Hematopoietic multipotent progenitor cell treated with erythropoietin and hydrocortisone succinate and interleukin-3 and kit ligand, for 17 days (in vitro differentiated cells): ENCODE results near the gene NRXN2.
"Not testable (repeated sequence)": the region's sequence is repeated elsewhere in the genome, so short reads cannot be mapped to it uniquely, and the experiment has no call there.

Experiments
- DNase-seq: peaks from one replicate; pipeline ENCODE4 v3.0.0-alpha.2; 2015; ENCODE audit warnings: low spot score

NRXN2 gene

DNA sequence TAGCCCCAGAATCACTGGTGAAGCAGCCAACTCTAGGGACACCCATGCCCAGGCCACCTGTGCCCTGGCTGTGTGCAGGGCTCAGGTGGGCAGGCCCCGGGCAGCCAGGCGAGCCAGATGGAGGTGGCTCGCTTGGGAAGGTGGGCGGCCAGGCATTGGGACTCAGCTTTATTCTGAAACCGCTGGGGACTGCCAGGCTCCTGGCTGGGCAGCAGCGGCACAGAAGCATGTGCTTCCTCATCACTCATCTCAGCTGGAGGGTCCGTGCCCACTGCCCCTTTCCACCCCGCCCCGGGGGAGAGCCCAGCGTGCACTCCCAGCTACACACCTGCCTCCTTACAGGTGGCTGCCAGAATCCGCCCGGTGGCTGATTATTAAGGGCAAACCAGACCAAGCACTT is 159.0 kb downstream of the NRXN2 start:
- no peak for DNase-seq

DNA sequence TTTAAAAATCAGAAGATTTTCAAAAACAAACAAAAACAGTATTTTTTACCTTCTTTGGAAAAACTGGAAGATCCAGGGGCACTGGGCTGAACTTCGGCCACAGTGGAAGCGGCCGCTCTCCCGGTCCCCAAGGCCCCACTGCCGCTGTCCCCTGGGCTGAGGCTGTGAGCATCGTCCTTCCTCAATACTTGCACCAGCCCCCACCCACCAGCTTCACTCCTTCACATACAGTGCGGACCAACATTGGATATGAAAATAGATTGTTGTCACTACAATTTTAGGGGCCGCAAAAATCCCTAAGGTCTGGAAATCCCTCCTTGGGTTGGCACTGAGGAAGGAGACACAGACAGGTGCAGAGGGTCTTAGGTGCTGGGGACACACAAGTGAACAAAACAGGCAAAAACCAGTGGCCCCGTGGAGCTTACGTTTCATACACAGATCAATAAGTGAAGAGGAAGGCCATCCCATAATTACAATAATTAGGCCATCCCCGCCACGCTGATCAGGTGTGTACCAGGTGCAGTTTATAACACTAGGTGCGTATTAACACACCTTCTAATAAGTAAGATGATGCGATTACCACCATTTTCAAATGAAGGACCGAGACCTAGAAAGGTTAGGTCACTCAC is 160.2 kb downstream of the NRXN2 start:
- DNase-seq, result no peak

DNA sequence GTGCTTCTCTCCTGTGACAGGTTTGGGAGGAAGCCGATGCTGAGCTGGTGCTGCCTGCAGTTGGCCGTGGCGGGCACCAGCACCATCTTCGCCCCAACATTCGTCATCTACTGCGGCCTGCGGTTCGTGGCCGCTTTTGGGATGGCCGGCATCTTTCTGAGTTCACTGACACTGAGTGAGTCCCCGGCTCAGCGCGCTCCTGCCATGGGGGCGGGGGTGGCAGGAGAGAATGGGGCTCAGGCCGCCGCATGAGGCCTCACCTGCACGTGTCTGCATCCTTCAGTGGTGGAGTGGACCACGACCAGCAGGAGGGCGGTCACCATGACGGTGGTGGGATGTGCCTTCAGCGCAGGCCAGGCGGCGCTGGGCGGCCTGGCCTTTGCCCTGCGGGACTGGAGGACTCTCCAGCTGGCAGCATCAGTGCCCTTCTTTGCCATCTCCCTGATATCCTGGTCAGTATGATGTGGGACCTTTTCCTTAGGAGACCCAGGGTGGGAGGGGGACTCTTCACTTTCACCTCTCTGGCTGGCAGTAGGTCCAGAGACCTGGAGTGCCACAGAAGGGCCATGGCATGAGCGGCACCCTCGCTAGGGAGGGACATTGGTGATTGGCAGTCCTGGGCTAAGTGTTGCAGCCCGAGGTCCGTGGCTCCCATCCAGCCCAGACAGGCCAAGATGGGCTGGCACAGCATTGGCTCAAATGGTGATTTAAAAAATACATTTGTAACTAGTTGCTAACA is 160.8 kb downstream of the NRXN2 start:
- no peak for DNase-seq

DNA sequence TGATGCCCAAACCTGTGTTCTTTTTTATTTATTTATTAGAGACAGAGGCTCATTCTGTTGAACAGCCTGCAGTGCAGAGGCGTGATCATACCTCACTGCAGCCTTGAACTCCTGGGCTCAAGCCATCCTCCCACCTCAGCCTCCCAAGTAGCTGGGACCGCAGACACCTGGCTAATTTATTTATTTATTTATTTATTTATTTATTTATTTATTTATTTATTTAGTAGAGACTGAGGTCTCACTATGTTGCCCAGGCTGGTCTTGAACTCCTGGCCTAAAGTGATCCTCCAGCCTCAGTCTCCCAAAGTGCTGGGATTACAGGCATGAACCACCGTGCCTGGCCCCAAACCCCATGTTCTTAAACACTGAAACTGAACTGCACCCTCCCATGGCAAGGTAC is 161.6 kb downstream of the NRXN2 start:
- DNase-seq, result not testable (repeated sequence)

DNA sequence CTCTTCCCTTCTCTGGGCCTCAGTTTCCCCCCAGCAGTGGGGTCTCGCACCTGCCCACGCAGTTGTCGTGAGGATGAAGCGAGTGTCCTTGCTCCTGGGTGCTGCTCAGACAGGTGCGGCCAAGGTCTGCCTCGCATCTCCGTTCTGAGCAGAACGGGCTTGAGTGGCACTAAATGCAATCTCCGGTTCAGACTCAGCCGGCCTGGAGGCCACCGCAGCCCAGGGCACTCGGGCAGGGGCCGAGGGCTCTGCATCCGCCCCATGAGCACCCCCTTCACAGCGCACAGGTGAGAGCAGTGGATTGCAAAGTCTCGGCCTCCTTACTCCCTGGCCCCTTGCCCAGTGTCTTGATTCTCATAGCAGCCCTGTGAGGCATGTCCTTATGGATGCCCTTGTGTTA is 162.1 kb downstream of the NRXN2 start:
- DNase-seq, result no peak

DNA sequence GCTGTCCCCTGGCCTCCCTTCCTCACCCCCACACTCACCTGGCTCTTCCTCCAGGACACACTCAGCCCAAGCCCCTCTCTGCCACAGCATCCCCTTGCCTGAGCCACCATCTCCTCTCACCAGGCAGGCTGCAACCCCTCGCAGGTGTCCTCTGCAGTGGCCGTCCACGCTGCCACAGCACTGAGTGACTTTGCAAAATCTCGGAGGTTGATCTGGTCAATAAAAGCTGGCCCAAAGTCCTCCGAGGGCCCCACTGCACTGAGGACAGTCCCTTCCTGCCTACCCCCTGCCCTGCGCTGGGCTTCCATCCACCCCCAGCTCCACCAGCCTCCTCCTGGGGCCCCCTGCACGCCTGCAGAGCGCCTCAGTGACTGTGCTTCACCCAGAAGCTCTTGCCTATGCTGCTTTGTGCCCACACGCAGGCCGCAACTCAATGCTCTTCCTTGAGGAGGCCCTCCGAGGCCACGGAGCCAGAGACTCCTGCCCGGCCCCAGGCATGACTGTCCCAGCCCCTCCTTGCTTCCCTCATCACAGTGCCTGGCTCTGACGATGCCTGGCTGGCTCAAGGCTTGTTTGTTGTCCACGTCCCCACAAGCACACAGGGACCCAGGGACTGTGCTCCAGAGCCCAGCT is 162.7 kb downstream of the NRXN2 start:
- no peak for DNase-seq

DNA sequence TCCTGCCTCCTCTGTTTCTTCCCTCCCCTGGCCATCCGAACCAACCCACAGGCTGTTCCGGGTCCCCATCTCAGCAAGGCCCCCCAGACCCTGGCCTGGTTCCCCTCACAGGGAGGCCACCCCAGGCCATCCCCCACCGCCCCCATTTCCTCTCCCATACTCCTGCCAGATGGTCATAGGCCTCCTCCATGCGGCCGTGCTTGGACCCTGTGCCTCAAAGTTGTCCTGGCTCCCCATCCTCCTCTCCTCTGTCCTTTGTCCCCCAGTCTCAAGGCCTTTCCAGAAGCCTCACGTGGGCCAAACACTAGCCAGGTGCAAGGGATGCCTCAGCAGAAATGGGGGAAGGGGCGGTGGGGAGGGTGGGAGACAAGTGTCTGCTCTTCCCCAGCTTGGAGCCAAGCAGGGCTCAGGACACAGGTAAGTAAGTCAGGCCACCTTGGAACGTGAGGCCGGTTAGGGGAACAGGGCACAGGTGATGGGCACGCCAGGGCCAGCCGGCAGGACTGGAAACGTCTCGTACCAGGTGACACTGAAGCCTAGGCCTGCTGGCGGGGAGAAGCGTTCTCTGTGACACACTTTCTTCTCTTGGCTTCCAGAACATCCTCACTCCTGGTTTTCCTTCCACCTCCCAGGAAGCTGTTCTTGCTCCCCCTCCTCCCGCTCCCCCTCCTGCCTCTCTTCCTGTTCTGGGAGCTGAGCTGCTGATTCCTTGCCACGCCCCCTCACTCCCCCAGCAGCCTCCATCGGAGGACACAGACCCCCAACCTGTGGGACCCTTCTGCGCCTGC is 163.5 kb downstream of the NRXN2 start:
- DNase-seq, result no peak

DNA sequence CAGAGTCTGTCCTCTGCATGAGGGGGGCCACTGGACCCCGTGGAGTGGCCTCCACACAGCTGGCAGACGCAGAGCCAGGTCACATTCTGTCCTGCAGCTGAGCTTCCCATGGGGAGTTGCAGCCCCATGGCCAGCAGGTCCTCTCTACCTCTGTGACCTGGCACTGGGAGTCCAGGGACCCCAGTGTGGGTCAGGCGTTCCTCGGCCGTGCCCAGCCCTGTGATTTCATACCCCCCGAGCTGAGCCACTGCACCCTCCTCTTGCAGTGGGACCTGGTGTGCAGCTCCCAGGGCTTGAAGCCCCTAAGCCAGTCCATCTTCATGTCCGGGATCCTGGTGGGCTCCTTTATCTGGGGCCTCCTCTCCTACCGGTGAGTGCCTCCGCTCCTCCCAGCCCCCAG is 164.1 kb downstream of the NRXN2 start:
- no peak for DNase-seq

DNA sequence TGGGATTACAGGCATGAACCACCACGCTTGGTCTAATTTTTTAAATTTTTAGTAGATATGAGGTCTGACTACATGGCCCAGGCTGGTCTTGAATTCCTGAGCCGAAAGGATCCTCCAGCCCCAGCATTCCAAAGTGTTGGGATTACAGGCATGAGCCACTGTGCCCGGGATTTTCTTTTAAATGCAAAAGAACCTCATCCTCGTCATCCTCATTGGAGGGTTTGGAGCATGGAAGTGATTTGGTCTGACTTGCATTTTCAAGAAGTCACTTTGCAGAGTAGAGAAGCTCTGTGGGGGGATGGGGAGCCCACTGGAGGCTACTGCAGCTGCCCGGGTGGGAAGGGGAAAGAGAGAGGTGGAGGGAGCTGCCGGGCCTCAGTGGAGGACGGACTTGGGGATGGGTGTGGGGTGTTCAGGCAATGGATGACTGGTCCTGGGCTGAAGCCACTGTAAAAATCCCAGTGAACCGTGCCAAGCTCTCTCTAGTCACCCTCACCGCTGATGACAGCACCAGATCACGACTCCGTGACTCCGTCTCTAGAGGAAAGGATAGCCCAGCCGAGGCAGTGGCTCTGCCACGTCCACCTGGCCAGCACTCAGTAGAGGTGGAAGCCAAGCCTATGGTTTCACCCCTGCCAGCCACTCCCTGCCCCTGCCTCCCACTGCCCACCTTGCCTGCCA is 164.8 kb downstream of the NRXN2 start:
- no peak for DNase-seq

DNA sequence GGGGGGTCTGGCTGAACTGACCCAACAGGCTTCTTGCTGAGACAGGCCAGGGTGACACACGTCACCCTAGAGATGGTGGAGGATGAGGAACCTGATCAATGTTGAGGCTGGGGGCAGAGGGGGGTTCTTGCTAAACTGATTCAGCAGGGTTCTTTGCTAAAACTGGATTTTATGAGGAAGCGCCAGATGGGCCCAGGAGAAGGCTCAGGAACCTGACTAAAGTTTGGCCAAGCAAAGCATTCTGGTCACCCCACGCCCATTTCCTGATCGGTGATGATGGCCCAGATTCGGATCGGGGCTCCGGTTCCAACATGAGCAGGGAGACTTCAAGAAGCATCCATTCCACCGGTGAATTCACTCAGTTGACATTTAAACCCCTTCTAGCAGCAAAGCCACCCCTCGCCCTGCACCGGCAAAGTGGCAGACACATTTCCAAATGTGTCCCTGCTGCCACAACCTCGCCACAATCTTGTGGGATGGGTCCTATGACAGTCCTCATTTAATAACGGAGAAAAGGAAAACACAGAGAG is 166.2 kb downstream of the NRXN2 start:
- DNase-seq, result no peak
